HG02840 (cell line): ENCODE results near the gene PADI1.

Experiments
- ATAC-seq: cut with Tn5 transposase; IDR thresholded peaks from one replicate; pipeline ENCODE4 v1.9.1; 2021; ENCODE audit warnings: mild to moderate bottlenecking, moderate library complexity, moderate number of reproducible peaks; ENCODE audit not compliant: unreplicated experiment, low FRiP score

Gene PADI1

GRCh38 chr1:17265162-17265561, 60.2 kb downstream of the PADI1 start:
- ATAC-seq: no peak

DNA sequence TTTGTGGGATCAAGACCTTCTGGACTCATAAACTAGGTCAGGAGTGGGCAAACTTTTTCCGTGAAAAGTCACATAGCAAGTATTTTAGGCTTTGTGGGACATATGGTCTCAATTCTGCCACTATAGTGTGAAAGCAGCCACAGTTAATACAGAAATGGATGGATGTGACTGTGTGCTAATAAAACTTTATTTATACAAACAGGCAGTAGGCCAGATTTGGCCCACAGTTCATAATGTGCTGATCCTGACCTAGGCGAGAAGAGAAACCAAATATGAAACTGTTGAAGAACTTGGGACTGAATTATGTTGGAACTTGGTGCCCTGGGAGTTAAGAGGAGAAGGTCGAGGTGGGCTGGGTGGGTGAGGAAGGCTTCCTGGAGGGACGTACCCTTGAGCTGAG, 61.0 kb downstream of the PADI1 start:
- no peak for ATAC-seq

GRCh38 chr1:17270891-17271765, 66.2 kb downstream of the PADI1 start:
- no peak for ATAC-seq

DNA sequence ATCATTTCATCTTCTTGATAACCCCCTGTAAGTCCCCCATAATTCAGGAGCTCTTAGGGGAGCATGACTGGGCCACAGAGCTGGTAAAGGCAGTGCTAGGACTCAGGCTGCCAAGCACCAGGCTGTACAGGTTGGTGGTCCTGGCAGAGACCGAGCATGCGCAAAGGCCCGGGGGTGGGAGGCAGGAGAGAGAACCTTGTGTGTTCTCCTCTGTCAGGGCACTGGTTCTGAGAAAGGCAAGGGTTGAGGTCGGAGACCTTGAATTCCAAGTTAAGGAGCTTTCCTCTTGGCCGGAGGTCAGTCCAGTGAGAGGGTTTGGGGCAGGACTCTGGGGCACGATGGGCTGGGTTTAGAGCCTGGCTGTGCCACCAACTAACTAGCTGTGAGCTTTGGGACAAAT, 67.1 kb downstream of the PADI1 start:
- no peak for ATAC-seq

DNA sequence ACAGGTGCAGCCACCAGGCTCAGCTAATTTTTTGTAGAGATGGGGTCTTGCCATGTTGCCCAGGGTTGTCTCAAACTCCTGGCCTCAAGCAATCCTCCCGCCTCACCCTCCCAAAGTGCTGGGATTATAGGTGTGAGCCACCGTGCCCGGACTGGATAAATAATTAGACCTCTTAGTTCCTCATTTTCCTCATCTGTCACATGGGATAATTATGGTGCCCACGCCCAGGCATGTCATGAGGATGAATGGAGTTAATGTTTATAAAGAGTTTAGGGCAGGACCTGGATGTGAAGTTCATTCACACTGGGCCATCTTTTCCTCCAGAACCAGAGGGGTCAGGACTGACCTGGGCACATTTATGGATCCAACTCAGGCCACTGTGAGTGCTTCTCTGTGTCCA, 67.7 kb downstream of the PADI1 start:
- ATAC-seq: no peak

GRCh38 chr1:17273096-17273495, 68.2 kb downstream of the PADI1 start:
- ATAC-seq: no peak

GRCh38 chr1:17274186-17275170, 69.5 kb downstream of the PADI1 start:
- ATAC-seq: no peak

DNA sequence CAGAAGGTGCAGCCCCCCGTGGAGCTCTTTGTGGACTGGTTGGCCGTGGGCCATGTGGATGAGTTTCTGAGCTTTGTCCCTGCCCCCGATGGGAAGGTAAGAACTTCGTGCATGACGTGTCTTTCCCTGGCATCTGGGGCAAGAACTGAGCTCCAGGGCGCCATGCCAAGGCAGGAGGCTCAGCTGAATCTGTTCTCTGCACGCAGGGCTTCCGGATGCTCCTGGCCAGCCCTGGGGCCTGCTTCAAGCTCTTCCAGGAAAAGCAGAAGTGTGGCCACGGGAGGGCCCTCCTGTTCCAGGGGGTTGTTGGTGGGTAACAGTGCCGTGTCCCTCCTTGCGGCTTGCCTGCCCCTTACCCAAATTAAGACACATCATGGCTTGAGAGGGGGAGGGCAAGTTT, 71.6 kb downstream of the PADI1 start:
- ATAC-seq: no peak

- no peak for ATAC-seq
Observed at GRCh38 chr1:17277511-17278159, 72.7 kb downstream of the PADI1 start.

DNA sequence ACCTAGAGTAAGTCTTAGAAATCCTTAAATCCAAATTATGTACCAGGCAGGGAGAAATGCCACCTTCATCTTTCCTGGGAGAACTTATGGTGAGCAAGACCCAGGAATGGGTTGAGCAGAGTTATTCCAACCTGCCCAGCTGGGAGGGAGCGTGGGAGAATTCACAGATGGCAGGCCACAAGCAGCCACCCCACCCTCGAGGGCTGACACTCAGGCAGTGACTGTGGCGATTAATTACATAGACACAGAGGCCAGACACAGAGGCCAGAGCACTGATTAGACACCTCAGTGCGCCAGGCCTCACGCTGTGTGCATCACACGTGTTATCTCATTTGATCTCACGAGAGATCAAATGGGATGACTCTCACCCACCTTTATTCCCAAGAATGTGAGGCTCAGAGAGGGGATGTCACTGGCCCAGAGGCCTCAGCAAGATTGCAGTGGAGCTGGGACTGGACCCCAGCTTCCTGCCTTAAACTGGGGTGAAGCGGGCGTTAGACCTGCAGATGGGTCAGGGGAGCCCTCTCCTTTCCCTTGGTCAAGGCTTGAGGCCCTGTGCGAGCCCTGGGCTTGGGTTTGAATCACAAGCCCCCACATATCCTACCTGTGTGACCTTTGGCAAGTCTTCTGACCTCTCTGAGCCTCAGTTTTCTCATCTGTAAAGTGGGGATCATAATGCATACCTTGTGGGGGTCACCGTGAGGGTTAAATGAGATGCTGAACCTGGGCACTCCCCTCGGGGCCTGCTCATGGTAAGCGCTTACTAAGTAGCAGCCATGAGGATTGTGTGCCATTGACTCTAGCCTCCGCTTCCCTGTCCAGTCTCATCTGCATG, 74.3 kb downstream of the PADI1 start:
- ATAC-seq: no peak

DNA sequence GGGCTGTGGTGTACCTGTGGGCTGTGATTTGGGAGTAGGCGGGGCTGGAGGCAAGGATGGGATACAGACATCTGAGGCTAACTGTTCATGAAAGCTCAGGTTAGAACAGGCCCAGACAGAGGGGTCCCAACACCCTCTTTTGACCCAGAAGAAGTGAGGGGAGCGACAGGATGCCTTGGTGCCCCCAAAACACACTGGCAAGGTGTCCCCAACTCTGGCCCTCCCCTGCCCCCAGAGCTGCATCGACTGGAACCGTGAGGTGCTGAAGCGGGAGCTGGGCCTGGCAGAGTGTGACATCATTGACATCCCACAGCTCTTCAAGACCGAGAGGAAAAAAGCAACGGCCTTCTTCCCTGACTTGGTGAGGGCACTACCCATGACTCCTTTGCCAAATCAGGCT, 75.5 kb downstream of the PADI1 start:
- no peak for ATAC-seq

DNA sequence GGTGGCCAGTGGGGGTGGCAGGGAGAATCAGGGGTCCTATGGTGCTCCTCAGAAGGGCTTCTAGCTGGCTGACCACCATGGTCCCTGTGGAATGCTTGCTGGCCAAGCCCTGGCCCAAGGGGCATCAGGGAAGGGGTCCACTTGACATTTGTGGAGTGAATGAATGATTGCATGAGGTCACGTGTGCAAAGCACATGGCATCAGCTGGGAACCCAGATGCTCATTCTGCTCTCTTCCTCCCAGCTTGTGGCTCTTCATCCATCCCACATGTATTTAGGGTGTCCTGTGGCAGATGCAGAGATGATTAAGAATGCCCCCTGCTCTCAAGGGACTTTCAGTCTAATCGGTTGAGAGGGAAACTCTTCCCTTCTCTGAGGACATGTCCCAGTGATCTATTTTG, 76.0 kb downstream of the PADI1 start:
- no peak for ATAC-seq

DNA sequence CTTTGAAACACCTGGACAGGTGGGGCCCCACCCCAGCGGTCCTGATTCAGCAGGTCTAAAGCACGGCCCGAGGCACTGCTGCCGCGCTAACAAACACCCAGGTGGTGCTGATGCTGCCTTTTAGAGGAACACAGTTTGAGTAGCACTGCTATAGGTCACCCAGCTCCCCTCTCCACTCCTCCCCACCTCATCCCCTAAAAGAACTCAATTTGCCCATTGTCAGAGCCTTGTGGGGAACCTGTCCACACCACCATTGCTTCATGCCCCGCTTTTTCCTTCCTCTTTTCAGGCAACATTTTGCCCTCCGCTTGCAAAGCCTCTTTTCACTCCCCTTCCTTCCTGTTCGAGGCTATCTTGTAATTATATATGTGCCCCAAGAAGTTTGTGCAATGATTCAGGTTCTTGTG, 76.8 kb downstream of the PADI1 start:
- ATAC-seq: no peak

DNA sequence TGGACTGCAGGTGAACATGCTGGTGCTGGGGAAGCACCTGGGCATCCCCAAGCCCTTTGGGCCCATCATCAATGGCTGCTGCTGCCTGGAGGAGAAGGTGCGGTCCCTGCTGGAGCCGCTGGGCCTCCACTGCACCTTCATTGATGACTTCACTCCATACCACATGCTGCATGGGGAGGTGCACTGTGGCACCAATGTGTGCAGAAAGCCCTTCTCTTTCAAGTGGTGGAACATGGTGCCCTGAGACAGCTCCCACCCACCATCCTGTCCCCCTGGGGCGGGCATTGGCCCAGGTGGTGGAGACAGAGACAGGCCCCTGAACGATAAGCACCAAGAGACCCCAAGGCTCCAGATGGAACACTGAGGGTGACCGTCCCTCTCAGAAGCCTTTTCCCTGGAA, 77.9 kb downstream of the PADI1 start:
- ATAC-seq: no peak

DNA sequence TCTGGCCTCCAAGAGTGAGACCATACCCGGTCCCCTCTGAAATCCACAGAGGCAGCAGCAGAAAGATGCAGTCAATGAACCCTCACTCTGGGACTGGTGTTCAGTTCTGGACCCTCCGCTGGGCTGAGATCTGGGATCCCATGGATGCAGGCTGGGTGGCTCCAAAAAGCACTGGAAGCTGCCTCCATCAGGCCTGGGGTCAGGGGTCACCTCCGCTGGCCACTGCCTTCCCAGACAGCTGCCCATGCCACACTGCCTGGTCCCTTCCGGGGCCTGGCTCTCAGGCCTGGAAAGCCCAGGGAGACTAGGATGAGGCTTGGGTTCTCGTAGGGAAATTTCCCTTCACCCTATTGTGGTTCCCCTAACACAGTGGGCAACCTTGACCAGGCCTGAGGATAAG, 81.7 kb downstream of the PADI1 start:
- no peak for ATAC-seq

DNA sequence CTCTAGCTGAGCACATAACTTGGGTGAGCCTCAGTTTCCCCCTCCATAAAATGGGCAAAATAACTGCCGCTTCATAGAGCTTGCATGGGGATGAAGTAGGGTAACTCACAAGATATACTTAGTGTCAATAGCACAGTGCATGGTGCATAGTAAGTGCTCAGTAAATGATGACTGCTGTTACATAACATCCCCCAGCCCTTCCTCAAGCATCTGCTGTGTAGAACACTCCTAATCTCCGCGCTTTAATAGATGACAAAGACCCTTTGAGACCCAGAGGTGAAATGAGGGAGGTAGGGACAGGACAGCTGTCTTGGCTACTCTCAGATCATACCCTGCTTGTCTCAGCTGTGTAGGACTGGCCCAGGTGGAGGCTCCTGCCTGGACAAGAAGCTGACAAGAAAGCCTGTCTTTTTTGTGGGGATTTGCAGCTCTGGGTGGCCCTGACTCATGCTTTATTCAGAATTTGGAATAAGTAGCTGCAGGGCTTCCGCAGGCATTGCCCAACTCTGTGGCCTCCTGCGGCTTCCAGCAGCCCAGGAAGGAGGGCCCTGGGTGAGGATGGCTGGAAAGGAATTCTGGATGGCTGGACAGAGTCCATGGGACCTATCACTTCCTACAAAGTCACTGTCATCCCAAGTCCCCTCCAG, 82.3 kb downstream of the PADI1 start:
- ATAC-seq: no peak

- ATAC-seq: no peak
Observed at GRCh38 chr1:17289721-17290120, 84.8 kb downstream of the PADI1 start.

- no peak for ATAC-seq
Observed at GRCh38 chr1:17290553-17290952, 85.6 kb downstream of the PADI1 start.

GRCh38 chr1:17292299-17293160, 87.6 kb downstream of the PADI1 start:
- ATAC-seq: no peak
